COR-L47 (cell line): ENCODE results near the gene FKBP8.
A peak's percentile ranks its signal among the peaks of the same experiment; 100 is the strongest.

Experiments
- DNase-seq: peaks from one replicate; lab custom pipeline; 2025; lab: John Stamatoyannopoulos, UW

FKBP8 gene

DNA sequence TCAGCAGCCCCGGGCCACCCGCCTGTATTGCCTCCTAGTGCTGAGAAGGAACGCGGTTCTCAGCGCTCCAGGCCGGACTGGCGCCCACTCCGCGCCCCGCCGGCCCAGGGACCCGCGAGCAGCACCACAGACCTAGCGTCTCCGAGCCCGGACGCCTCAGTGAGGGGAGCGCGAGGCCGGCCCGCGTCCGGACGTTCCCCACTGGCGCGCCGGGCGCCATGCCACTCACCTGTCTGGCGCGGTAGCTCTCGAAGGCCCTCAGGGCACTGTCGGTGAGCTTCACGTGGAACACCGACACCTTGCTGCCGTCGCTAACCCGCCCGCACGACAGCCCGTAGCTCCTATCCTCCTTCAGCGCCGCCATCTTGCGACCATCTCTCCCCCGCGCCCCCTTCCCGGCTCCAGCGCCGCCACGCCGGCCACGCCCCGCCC is 21.7 kb downstream of the FKBP8 start, which contains the start of gene ELL:
Gene ELL (minus strand): TSS at position 379 of the 432 bp plus-strand sequence. CDS start 15 bp downstream, at position 364.
- no peak for DNase-seq

DNA sequence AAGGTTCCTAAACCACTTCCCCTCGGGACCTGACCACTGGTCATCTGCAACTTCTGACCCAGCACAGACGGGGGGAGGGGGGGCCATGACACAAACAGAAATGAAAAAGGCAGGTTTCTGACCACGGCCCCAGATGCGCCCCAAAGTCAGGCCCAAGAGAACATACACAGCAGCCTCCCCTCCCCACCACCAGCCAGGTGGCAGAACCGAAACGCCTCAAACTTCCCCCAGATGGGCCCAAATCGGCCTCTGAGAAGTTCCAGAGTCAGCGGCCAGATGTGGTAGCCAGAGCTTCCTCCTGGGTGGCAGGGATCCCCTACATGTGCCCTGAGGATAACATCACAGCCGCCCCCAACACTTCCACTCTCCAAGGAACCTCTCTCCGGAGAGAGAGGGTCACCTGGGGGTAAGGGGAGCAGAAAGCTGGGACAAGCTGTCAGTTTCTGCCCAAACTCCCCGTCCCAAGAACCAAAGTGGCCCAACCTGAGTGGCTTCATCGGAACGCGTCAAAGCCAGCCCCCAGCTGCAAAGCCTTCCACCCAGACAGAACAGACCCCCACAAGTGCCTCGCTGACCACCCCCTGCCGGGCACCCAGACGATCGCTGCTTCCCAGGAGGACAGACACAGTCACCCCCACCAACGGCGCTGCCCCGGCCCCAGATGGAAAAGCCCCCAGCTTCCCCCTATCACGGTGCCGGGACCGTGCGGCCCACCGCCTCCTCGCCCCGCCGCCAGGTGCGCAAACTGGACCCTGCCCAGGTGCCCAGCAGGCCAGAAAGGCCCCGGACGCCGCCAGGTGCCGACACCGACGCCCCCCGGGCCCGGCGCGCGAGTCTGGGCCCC is 22.3 kb downstream of the FKBP8 start:
- no peak for DNase-seq

DNA sequence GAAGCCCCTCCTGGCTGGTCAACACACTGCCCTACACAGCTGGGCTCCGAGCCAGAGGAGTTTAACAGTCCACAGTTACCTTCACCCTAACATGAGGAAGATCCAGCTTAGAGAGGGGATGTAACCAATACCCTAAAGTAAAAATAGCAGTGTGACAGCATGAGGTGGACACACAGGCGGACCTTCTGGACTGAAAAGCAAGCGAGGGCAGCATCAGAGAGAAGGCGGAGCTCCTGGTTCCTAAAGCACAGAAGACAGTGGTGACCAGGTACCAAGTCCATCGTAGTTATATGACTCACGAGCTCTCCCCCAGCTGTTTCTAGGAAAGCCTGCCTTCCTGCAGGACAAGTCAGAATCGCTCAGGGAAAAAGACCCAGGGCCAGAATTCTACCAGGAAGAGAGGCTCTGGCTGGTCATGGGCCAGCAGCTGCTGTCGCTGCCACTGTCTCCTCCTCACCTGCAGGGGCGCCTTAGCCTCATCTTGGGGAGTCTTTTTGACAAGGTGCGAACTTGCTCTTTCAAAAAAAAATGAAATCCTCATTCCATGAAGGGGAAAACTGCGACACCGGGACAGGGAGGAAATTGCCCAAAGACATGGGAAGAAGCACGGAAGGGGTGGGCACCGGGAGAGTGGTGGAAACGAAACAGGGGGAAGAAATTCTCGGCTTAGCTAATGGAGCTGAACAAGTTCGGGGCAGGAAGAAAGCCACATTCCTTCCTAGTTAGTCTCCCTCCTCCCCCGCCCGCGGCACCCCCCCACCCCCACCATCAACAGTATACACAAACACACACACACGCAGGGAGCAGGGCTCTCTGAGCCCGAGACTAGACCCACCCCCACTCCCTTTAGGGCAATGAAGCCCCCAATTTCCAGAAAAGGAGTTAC is 23.2 kb downstream of the FKBP8 start:
- peak; percentile 35 for DNase-seq

GRCh38 chr19:18518639-18519038 is 24.7 kb downstream of the FKBP8 start:
- DNase-seq, result no peak

- no peak for DNase-seq
These were observed 25.8 kb downstream of the FKBP8 start for GRCh38 chr19:18517606-18518005.

DNA sequence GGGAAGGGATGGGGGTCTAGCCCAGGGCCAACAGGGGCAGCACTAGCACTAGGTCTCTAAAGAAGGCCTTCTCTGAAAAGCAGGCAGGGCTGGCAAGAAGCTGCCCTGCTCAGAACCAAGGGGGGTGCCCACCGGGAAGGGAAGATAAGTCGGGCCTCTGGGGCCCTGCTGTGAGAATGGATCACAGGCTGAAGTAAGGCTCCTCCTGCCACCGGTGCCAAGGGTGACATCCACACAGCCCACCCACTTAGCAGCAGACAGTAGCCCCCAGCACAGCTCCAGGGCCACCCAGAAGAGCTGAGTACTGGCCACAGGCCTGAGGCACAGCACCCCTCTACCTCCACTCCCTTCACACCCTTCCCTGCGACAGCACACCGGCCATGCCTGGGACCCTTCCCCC is 27.4 kb downstream of the FKBP8 start:
- no peak for DNase-seq

GRCh38 chr19:18514800-18515682 is 28.3 kb downstream of the FKBP8 start:
- no peak for DNase-seq

GRCh38 chr19:18513868-18514267 is 29.5 kb downstream of the FKBP8 start:
- DNase-seq, result no peak

GRCh38 chr19:18510216-18510615 is 33.2 kb downstream of the FKBP8 start:
- no peak for DNase-seq

DNA sequence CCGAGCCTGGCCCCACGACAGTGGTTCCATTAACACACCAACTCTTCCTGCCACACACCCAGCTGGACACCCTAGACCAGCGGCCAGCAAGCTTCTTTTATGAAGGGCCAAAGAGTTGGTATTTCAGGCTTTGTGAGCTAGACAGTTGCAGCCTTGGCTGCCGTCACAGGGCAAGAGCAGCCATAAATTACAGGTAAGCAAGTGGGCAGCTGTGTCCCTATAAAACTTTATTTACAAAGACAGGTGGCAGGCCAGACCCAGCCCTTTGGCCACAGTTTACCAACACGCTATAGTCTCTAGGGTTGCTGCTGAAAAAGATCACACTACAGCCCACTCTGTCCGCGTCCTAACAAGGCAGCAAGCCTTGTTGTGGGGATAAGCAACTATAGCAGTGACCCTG is 34.8 kb downstream of the FKBP8 start:
- no peak for DNase-seq

- no peak for DNase-seq
These were observed 35.5 kb downstream of the FKBP8 start for GRCh38 chr19:18507727-18508440.

GRCh38 chr19:18507021-18507726 is 36.2 kb downstream of the FKBP8 start:
- DNase-seq, result no peak

- DNase-seq, result no peak
These were observed 37.1 kb downstream of the FKBP8 start for GRCh38 chr19:18506101-18506930.

GRCh38 chr19:18504886-18505610 is 38.3 kb downstream of the FKBP8 start:
- DNase-seq, result no peak

DNA sequence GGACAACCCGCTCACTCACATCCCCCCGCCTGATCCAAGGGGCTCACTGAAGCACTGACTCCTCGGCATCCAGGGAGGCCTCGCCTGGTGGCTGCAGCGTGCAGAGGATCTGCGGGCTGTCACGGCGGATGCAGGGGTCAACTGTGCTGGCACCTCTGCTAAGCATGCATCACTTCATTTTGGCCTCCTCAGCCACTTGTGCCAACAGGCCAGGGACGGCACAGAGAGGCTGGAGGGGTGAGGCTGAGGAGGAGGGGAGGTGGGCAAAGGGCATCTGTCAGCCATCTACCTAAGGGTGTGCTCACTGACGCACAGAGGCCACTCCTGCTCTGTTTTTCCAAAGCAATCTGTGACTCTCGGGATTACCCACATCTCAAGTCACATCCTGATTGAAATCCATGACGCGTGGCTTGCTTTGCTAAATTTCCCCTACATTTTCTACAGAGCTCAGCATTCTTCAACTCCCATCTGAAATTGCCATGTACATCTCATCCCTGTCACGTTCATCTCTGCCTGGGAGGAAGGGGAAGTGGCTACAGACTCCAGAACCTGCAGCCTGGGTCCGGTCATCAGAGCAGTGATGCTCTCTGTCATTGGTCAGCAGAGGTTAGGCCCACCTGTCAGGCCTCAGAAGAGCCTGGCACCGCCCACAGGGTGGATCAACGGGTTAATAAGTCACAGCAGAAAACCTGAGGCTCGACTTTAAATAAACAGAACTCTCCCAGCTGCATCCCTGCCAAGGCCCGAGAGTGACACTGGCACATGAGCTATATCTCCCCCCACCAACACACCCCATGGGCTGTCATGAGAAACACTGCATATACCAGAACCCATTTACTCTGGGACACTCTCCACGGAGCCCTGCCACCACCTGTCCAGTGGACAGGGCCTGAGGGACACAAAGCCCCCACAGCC is 39.1 kb downstream of the FKBP8 start:
- DNase-seq, result no peak

DNA sequence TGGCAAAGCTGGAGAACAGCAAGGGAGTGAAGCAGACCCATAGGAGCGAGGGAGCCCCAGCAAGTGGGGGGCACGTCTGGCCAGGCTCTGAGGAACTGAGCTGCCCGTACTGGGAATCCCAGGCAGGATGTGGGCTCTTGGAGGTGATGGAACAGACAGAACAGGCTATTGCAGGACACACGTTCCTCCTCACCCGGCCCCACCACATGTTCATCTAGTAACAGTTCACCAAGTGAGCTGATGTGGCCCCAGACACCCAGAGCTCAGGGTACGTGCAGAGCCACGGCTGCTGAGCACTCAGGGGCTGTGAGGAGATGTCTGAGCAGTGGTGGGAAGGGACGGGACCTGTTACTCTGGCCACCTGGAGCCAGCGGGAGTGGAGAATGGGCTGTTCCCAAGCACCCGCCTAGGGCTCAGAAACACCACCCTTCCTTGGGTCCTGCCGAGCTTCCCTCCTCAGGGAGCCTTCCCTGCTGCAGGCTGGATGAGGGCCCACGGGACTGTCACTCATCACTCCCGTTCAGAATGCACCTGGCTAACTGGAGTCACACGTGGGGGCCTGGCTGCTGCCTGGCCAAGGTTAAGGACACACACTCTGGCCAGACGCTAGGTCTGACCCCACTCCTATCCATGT is 39.9 kb downstream of the FKBP8 start:
- DNase-seq, result no peak

DNA sequence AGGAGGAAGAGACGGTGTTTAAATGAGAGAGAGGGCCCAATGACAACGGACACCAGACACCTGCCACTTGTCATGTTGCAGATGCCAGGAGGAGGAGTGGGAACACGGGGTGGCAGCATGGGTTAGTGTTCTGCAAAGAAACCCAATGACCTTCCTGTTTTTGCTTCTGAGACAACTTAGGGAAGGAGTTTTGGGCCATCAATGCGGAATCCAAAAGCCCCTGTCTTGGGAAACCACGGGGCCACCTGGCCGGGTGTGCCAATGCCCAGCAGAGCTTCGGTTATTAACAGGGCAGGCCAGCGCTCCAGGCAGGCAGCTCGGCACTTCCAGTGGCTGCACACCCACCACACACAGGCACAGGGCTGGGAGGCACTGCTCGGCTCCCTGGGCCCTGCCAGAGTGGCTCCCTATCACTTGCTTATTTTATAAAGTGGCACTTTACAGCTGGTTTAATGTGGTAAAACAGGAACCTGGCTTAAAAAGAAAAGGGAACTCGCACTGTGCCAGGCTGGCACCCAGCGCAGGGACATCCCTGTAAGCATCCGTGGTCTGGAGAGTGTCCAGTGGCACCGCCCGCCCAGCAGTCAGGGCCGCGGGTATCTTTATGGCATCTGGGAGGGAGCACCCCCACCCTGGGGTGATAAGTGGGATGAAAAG is 40.6 kb downstream of the FKBP8 start:
- DNase-seq, result no peak
